Cardiac muscle cell (in vitro differentiated cells and primary cell): ENCODE measurements around the gene FBXW8. TPM values are rescaled to one million over a fixed set of nuclear protein-coding genes. Genes with fewer than 3 reads are reported as not detected.

Experiments
- DNase-seq, 2 donors: peaks; one replicate each; pipeline versions ENCODE4 v3.0.0 to v3.0.0-alpha.2; 2010 to 2017; ENCODE audit warnings: low read depth in 1 of 2, low spot score in 1 of 2
- H3K27ac ChIP-seq: fragments of 200-600 bp; sonication (generic); 2 replicates; pipeline ENCODE4 v1.5.1; 2016
- H3K27me3 ChIP-seq: fragments of 200-600 bp; sonication (generic); 2 replicates; pipeline ENCODE4 v1.6.0; 2016; ENCODE audit warnings: control low read depth
- H3K36me3 ChIP-seq: fragments of 200-600 bp; sonication (generic); 2 replicates; pipeline ENCODE4 v1.5.1; 2016; ENCODE audit warnings: control low read depth
- H3K4me1 ChIP-seq: fragments of 200-600 bp; sonication (generic); 2 replicates; pipeline ENCODE4 v1.8.1; 2017; ENCODE audit warnings: low read depth, mild to moderate bottlenecking, mixed run types
- H3K4me3 ChIP-seq: fragments of 200-600 bp; sonication (generic); 2 replicates; pipeline ENCODE4 v1.5.1; 2016; ENCODE audit warnings: mild to moderate bottlenecking
- H3K9me3 ChIP-seq: fragments of 200-600 bp; sonication (generic); 2 replicates; pipeline ENCODE4 v1.5.1; 2017; ENCODE audit warnings: low read depth, mild to moderate bottlenecking, control low read depth
- CTCF ChIP-seq: IDR thresholded peaks from 2 replicates; pipeline ENCODE4 v1.5.1; 2012; ENCODE audit warnings: low read depth, mild to moderate bottlenecking, low read length
- polyA plus RNA-seq: library from polyadenylated mRNA; unstranded; fragments of >200 nt; fragmentation: Nextera tagmentation; extraction: Ambion mirVana; gene quantifications from 2 replicates; pipeline ENCODE4 v1.2.1, GENCODE V29; 2016
- total RNA-seq: library from RNA; depleted of rRNA; stranded (reverse); fragments of >200 nt; gene quantifications from 2 replicates; pipeline ENCODE4 v1.2.3, GENCODE V29; 2016

Gene FBXW8
- total and polyA plus RNA-seq, 2 experiments from 2014 or later: 15.3 to 25.7 TPM

- DNase-seq: no peak
- no peak for TF ChIP-seq CTCF
- H3K27ac ChIP-seq: no peak overlapping the region
Measured at GRCh38 chr12:116919706-116920485, 9.1 kb downstream of the FBXW8 start.

GRCh38 chr12:116920939-116921338, 10.2 kb downstream of the FBXW8 start:
- H3K9me3 ChIP-seq: no peaks in the 10 kb centered on the region
- no peak for TF ChIP-seq CTCF
- no peak for DNase-seq
- H3K4me3 ChIP-seq: no peak overlapping the region
- peaks cover 8% of the 10 kb centered on the region for H3K4me1 ChIP-seq
- no peak overlapping the region for H3K27ac ChIP-seq
- H3K36me3 ChIP-seq: no peaks in the 10 kb centered on the region
- no peaks in the 10 kb centered on the region for H3K27me3 ChIP-seq

More at GRCh38 chr12:116919706-116920485, 9.1 kb downstream of the FBXW8 start:
- Histone ChIP-seq H3K36me3 (no peaks in the 10 kb centered on the region), H3K4me1 (peaks cover 9% of the 10 kb centered on the region), H3K4me3 (no peak overlapping the region), H3K27me3 (no peaks in the 10 kb centered on the region), H3K9me3 (no peaks in the 10 kb centered on the region)

GRCh38 chr12:116922194-116922897, 11.6 kb downstream of the FBXW8 start:
- no peak for DNase-seq
- Histone ChIP-seq H3K27ac (no peak overlapping the region), H3K36me3 (no peaks in the 10 kb centered on the region), H3K4me1 (no peaks in the 10 kb centered on the region), H3K27me3 (no peaks in the 10 kb centered on the region), H3K4me3 (no peak overlapping the region), H3K9me3 (no peaks in the 10 kb centered on the region)
- TF ChIP-seq CTCF: no peak

- Histone ChIP-seq H3K4me3 (no peak overlapping the region), H3K36me3 (no peaks in the 10 kb centered on the region), H3K27ac (no peak overlapping the region), H3K4me1 (no peaks in the 10 kb centered on the region), H3K9me3 (no peaks in the 10 kb centered on the region), H3K27me3 (no peaks in the 10 kb centered on the region)
- TF ChIP-seq CTCF: no peak
- peak in 1 of 2 donors; percentile 57 for DNase-seq
Measured at GRCh38 chr12:116924558-116925453, 14.1 kb downstream of the FBXW8 start.
